Trophoblast cell (in vitro differentiated cells and primary cell): ENCODE results near the gene KLHL6.

ENCODE experiments used
- DNase-seq, 2 donors: peaks; one replicate each; pipeline ENCODE4 v3.0.0-alpha.2; 2016
- H2AFZ ChIP-seq: 2 replicates; pipeline ENCODE4 v1.6.1; 2013; ENCODE audit warnings: low read length, moderate library complexity, mild to moderate bottlenecking; ENCODE audit not compliant: insufficient read depth, poor library complexity
- H2AK5ac ChIP-seq: 2 replicates; pipeline ENCODE4 v1.6.1; 2013; ENCODE audit warnings: mild to moderate bottlenecking, low read length
- H2BK120ac ChIP-seq: 2 replicates; pipeline ENCODE4 v1.6.1; 2013; ENCODE audit warnings: low read length, mild to moderate bottlenecking, moderate library complexity; ENCODE audit not compliant: insufficient read depth, poor library complexity
- H2BK12ac ChIP-seq: 2 replicates; pipeline ENCODE4 v1.6.1; 2013; ENCODE audit warnings: mild to moderate bottlenecking, low read length, moderate library complexity
- H2BK5ac ChIP-seq: 2 replicates; pipeline ENCODE4 v1.6.1; 2013; ENCODE audit warnings: low read length, low read depth, moderate library complexity, mild to moderate bottlenecking; ENCODE audit not compliant: poor library complexity
- H3K14ac ChIP-seq: 2 replicates; pipeline ENCODE4 v1.6.1; 2013; ENCODE audit warnings: mild to moderate bottlenecking, low read length
- H3K18ac ChIP-seq: 2 replicates; pipeline ENCODE4 v1.6.1; 2013; ENCODE audit warnings: mild to moderate bottlenecking, low read length
- H3K23ac ChIP-seq: 2 replicates; pipeline ENCODE4 v1.6.1; 2013; ENCODE audit warnings: low read length
- H3K27ac ChIP-seq: 2 replicates; pipeline ENCODE4 v1.5.1; 2013; ENCODE audit warnings: low read depth, mild to moderate bottlenecking, inconsistent platforms, low read length, moderate library complexity
- H3K27me3 ChIP-seq: 2 replicates; pipeline ENCODE4 v1.6.1; 2013; ENCODE audit warnings: inconsistent platforms, mild to moderate bottlenecking, low read length, moderate library complexity; ENCODE audit not compliant: insufficient read depth
- H3K36me3 ChIP-seq, 2 experiments: 1 replicate in 1 of 2; 2 replicates in 1 of 2; pipeline ENCODE4 v1.6.1; 2013; ENCODE audit warnings: low read length in 2 of 2, mild to moderate bottlenecking in 2 of 2, moderate library complexity in 1 of 2; ENCODE audit not compliant: insufficient read depth in 2 of 2, control insufficient read depth in 1 of 2
- H3K4ac ChIP-seq: 2 replicates; pipeline ENCODE4 v1.6.1; 2013; ENCODE audit warnings: low read depth, mild to moderate bottlenecking, low read length, moderate library complexity
- H3K4me1 ChIP-seq, 2 experiments: 1 replicate in 1 of 2; 2 replicates in 1 of 2; pipeline ENCODE4 v1.6.1; 2013; ENCODE audit warnings: low read length in 2 of 2, mild to moderate bottlenecking in 2 of 2, moderate library complexity in 1 of 2; ENCODE audit not compliant: insufficient read depth in 2 of 2, control insufficient read depth in 1 of 2
- H3K4me2 ChIP-seq: 2 replicates; pipeline ENCODE4 v1.6.1; 2013; ENCODE audit warnings: inconsistent platforms, mild to moderate bottlenecking, low read length, moderate library complexity
- H3K4me3 ChIP-seq: 2 replicates; pipeline ENCODE4 v1.5.1; 2013; ENCODE audit warnings: mild to moderate bottlenecking, low read depth, low read length, inconsistent platforms
- H3K79me1 ChIP-seq: one replicate; pipeline ENCODE4 v1.6.1; 2013; ENCODE audit warnings: low read length
- H3K79me2 ChIP-seq: 2 replicates; pipeline ENCODE4 v1.6.1; 2013; ENCODE audit warnings: low read length, mild to moderate bottlenecking; ENCODE audit not compliant: control insufficient read depth, insufficient read depth, poor library complexity
- H3K9ac ChIP-seq: 2 replicates; pipeline ENCODE4 v1.6.1; 2013; ENCODE audit warnings: mild to moderate bottlenecking, low read length
- H3K9me3 ChIP-seq: 2 replicates; pipeline ENCODE4 v1.6.1; 2013; ENCODE audit warnings: low read depth, mild to moderate bottlenecking, control low read depth, inconsistent platforms, low read length; ENCODE audit not compliant: insufficient read depth
- H4K12ac ChIP-seq: 2 replicates; pipeline ENCODE4 v1.6.1; 2013; ENCODE audit warnings: low read depth, mild to moderate bottlenecking, low read length, moderate library complexity
- H4K8ac ChIP-seq: 2 replicates; pipeline ENCODE4 v1.6.1; 2013; ENCODE audit warnings: low read depth, mild to moderate bottlenecking, low read length, moderate library complexity
- H4K91ac ChIP-seq: one replicate; pipeline ENCODE4 v1.6.1; 2013; ENCODE audit warnings: low read depth, mild to moderate bottlenecking, low read length, moderate library complexity
- WGBS: extraction: QIAGEN DNeasy Blood & Tissue Kit; methylation state at CpG from one replicate; pipeline ENCODE4 v1.1.7; 2013; ENCODE audit warnings: missing lambda C conversion rate; ENCODE audit not compliant: insufficient read length, insufficient coverage; ENCODE audit errors: extremely low coverage; 5-methylcytosine and 5-hydroxymethylcytosine counted together

Gene KLHL6

GRCh38 chr3:183581496-183582155 is 26.1 kb upstream of the KLHL6 start:
- no CpG with 5 or more reads among the region's 3 CpGs for WGBS
- H3K4me1 ChIP-seq: no peaks in the 10 kb centered on the region
- no peak overlapping the region for H2AFZ ChIP-seq
- no peaks in the 10 kb centered on the region for H3K79me1 ChIP-seq
- H2BK12ac ChIP-seq: no peak overlapping the region
- H3K4ac ChIP-seq: no peak overlapping the region
- no peak overlapping the region for H3K27ac ChIP-seq
- H3K9ac ChIP-seq: no peak overlapping the region
- no peaks in the 10 kb centered on the region for H3K36me3 ChIP-seq
- no peak overlapping the region for H4K8ac ChIP-seq
- H3K4me3 ChIP-seq: no peak overlapping the region
- H3K27me3 ChIP-seq: no peaks in the 10 kb centered on the region
- no peaks in the 10 kb centered on the region for H3K9me3 ChIP-seq
- no peak overlapping the region for H4K91ac ChIP-seq
- H2AK5ac ChIP-seq: no peak overlapping the region
- no peak overlapping the region for H4K12ac ChIP-seq
- no peak overlapping the region for H2BK120ac ChIP-seq
- no peak overlapping the region for H3K23ac ChIP-seq
- H3K79me2 ChIP-seq: no peaks in the 10 kb centered on the region
- no peak overlapping the region for H2BK5ac ChIP-seq
- H3K4me2 ChIP-seq: no peak overlapping the region
- H3K18ac ChIP-seq: no peak overlapping the region
- no peak for DNase-seq
- no peak overlapping the region for H3K14ac ChIP-seq

GRCh38 chr3:183579967-183580900 is 24.7 kb upstream of the KLHL6 start:
- Histone ChIP-seq H4K8ac (no peak overlapping the region), H3K79me1 (no peaks in the 10 kb centered on the region), H2BK120ac (no peak overlapping the region), H3K27ac (no peak overlapping the region), H2AK5ac (no peak overlapping the region), H3K9me3 (no peaks in the 10 kb centered on the region), H3K14ac (no peak overlapping the region), H4K91ac (no peak overlapping the region), H3K4ac (no peak overlapping the region), H3K4me2 (no peak overlapping the region), H4K12ac (no peak overlapping the region), H3K4me1 (no peaks in the 10 kb centered on the region), H3K36me3 (no peaks in the 10 kb centered on the region), H2BK5ac (no peak overlapping the region), H2BK12ac (no peak overlapping the region), H3K79me2 (no peaks in the 10 kb centered on the region), H3K18ac (no peak overlapping the region), H3K9ac (no peak overlapping the region), H3K4me3 (no peak overlapping the region), H3K23ac (no peak overlapping the region), H2AFZ (no peak overlapping the region), H3K27me3 (no peaks in the 10 kb centered on the region)
- DNase-seq: no peak
- WGBS: no CpG with 5 or more reads among the region's 17 CpGs

GRCh38 chr3:183578179-183578578 is 22.7 kb upstream of the KLHL6 start:
- Histone ChIP-seq H2BK120ac (no peak overlapping the region), H3K79me2 (no peaks in the 10 kb centered on the region), H2BK12ac (no peak overlapping the region), H4K8ac (no peak overlapping the region), H3K79me1 (no peaks in the 10 kb centered on the region), H3K4me3 (no peak overlapping the region), H3K14ac (no peak overlapping the region), H3K9me3 (no peaks in the 10 kb centered on the region), H3K27me3 (no peaks in the 10 kb centered on the region), H3K4me2 (no peak overlapping the region), H3K4ac (no peak overlapping the region), H2AFZ (no peak overlapping the region), H2AK5ac (no peak overlapping the region), H3K18ac (no peak overlapping the region), H4K91ac (no peak overlapping the region), H3K9ac (no peak overlapping the region), H3K27ac (no peak overlapping the region), H3K4me1 (no peaks in the 10 kb centered on the region), H3K23ac (no peak overlapping the region), H2BK5ac (no peak overlapping the region), H4K12ac (no peak overlapping the region), H3K36me3 (no peaks in the 10 kb centered on the region)
- DNase-seq: no peak
- WGBS: no CpG with 5 or more reads among the region's 3 CpGs

- Histone ChIP-seq H3K4ac (no peak overlapping the region), H2AK5ac (no peak overlapping the region), H3K36me3 (no peaks in the 10 kb centered on the region), H4K91ac (no peak overlapping the region), H4K8ac (no peak overlapping the region), H3K79me1 (no peaks in the 10 kb centered on the region), H2AFZ (no peak overlapping the region), H3K27ac (no peak overlapping the region), H3K79me2 (no peaks in the 10 kb centered on the region), H2BK120ac (no peak overlapping the region), H3K18ac (no peak overlapping the region), H3K27me3 (no peaks in the 10 kb centered on the region), H3K4me1 (no peaks in the 10 kb centered on the region), H2BK12ac (no peak overlapping the region), H3K23ac (no peak overlapping the region), H4K12ac (no peak overlapping the region), H3K4me2 (no peak overlapping the region), H3K4me3 (no peak overlapping the region), H3K9me3 (no peaks in the 10 kb centered on the region), H3K14ac (no peak overlapping the region), H3K9ac (no peak overlapping the region), H2BK5ac (no peak overlapping the region)
- DNase-seq: no peak
- WGBS: no CpG with 5 or more reads among the region's 3 CpGs
These were observed 21.8 kb upstream of the KLHL6 start for GRCh38 chr3:183577346-183577745.
